Right forelimb (tissue), 1 donor: Measurements from ENCODE around the gene OR51B5.
"Not testable (repeated sequence)": the region's sequence is repeated elsewhere in the genome, so short reads cannot be mapped to it uniquely, and the experiment has no call there.

Experiments used
- DNase-seq: peaks from one replicate; pipeline ENCODE4 v3.0.0-alpha.2; 2018

Gene OR51B5

DNA sequence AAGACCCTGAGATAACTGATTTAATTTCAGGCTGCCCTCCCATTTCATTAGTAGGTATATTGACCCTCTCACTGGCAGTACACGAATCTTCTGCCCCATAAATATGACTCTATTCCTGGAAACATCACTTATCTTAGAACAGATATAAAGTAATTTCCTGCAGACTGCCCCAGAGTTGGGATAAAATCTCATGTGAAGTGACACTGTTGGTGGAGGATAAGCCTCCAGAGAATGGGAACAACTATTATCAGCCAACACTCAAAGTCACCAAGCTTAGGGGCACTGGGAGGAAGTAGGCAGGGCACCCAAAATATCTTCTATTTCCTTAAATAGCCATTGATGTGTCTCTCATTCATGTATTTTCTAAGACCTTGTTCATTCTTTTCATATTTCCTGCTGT is 8.2 kb downstream of the OR51B5 start:
- no peak for DNase-seq

DNA sequence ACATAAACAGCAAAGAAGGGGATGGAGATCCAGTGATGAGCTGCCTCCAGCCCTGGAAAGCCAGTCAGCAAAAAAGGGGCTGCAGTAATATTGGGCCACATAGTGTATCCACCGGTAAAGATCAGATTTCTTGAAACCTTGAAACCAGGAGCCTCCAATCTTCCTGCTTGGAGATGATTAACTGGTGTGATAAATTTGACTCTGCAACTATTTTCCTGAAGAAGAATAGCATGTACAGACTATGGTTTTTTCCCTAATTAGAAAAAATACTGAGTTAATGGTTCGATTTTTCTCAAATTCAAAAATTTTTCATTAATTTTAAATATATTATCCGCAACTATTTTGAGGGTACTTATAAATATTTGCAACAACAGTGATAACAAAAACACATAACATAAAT is 19.1 kb downstream of the OR51B5 start, which contains the start of gene OR51B2:
Gene OR51B2 (minus strand): TSS at position 101 of the 400 bp plus-strand sequence. CDS start 0 bp downstream, at position 101.
- DNase-seq: no peak

DNA sequence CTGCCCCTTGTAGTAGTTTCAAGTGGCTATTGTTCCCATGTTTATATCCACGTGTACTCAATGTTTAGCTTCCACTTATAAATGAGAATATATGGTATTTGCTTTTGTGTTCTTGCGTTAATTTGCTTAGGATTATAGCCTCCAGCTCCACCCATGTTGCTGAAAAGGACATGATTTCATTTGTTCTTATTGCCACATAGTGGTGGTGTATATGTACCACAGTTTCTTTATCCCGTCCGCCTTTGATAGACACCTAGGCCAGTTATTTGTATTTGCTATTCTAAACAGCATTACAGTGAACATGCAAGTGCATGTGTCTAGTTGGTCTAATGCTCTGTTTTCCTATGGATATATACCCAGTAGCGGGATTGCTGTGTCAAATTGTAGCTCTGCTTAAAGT is 26.0 kb downstream of the OR51B5 start:
- DNase-seq: no peak

DNA sequence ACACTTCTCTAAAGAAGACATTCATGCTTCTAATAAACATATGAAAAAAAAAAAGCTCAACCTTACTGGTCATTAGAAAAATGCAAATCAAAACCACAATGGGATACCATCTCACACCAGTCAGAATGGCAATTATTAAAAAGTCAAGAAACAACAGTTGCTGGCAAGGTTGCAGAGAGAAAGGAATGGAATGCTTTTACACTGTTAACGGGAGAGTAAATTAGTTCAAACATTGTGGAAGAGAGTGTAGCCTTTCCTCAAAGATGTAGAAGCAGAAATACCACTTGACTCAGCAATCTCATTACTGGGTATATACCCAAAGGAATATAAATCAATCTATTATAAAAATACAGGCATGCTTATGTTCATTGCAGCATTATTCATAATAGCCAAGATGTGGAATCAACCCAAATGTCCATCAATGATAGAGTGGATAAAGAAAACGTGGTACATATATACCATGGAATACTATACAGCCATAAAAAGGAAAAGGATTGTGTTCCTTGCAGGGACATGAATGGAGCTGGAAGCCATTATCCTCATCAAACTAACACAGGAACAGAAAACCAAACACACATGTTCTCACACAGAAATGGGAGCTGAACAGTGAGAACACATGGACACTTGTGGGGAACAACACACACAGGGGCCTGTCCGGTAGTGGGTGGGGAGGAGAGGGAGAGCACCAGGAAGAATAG is 29.8 kb downstream of the OR51B5 start:
- DNase-seq: not testable (repeated sequence)

DNA sequence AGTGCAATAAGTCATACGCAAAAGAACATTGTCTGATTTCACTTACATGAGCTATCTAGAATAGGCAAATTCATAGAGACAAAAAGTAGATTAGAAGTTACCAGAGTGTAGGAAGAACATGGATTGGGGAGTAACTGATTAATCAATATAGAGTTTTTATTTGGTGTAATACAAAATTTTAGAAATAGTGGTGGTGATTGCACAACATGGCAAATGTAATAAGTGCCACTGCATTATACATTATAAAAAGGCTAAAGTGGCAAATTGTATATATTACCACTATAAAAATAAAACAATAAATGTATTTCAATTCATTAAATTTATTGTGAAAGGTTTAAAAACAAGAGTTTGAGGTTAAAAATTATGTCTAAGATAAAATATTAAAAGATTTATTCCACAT is 32.9 kb downstream of the OR51B5 start:
- no peak for DNase-seq

DNA sequence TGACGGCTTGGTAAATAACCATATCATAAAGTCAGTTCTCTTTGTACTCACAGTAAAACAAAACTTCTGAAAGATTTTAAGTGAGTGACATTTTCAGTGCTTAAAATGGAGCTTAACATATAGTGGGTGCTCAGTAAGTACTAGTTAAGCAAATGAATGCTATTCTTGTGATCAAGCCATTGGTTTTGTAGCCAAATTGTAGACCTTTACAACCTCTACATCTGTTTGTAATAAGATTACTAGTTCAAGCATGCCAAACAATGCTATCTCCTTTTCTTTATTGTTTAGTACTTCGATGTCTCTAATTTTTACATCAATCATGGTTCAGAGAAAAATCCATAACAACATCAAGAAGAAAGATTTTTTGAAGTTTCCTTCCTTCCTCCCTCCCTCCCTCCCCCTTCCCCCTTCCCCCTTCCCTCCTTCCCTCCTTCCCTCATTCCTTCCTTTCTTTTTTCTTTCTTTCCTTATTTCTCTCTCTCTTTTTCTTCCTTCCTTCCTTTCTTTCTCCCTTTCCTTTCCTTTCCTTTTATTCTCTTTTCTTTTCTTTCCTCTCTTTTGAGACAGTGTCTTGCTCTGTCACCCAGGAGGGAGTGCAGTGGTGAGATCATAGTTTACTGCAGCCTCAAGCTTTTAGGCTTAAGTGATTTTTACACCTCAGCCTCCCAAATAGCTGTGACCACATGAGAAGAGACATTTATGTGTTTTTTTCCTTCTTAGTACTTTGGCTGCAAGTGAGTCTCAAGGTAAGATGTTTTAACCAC is 35.9 kb downstream of the OR51B5 start:
- no peak for DNase-seq

DNA sequence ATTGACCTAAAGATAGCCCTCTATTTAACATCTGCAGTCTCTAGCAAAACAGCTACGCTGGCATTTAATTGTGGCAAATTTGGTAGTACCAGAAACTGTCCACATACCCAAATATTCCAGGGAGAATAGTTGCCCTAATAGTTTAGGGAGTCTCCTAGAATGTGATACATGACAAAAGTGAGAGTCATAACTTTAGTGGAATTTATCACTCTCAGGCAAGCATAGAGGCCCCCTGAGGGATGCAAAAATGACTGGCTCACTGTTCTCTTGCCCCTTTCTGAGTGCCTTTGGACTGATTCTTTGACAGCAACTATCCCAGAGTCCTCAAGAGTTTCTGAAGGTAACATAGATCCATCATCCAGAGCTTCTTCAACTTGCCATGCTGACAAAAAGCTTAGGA is 39.3 kb downstream of the OR51B5 start:
- DNase-seq: no peak

DNA sequence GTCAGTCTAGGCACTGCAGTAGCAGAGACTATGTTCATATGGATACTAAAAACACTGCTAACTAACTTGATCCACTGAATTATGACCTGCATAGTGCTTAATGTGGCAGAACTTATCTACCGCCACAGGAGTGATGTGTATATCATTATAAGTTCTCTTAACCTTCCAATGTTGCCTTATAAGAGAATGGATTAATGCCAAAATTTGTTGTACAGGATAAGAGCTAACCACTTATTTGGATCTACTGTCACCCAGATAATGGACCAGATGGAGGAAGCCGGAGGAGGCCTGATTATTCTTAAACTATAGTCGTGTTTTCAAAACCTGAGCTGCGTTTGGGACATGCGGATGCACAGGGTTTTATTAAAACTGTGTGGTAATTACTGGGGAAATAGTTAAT is 39.7 kb downstream of the OR51B5 start:
- DNase-seq: no peak

DNA sequence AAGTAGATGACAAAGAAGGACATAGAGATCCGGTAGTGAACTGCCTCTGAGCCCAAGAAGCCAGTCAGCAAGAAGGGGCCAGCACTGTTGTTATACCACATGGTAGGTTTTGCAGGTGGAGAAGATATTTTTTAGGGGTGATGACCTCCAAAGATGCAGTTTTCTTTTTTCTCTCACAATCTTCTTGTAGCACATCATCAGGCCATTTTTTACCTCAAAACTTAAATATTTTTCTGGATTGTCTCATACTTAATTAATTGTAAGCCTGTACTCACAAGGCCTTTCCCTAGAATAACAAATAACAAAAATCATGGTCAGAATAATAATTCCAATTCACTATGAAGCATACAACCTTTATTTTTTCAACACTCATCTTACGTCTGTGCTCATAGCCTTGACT is 41.5 kb downstream of the OR51B5 start, which contains the start of gene OR51B4:
Gene OR51B4 (minus strand): TSS at position 101 of the 400 bp plus-strand sequence. CDS start 0 bp downstream, at position 101.
- DNase-seq: no peak

DNA sequence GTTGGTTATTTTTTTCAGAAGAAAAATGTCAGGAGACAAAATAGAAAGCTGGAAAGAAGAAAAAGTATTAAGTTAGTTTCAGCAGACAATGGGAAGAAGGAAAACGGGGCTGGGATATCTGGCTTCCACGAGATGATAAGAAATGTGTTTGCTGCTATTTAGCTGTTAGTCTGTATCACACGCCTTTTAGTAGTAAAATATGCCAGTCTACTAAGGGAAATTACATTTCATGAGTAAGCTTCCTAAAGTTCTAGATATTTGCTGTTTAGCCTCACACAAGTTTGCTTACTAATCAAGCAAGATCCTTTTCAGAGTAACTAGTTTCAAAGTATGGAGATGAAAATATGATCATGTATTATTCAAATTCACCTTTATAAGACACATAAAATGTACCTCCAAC is 43.1 kb downstream of the OR51B5 start:
- no peak for DNase-seq

DNA sequence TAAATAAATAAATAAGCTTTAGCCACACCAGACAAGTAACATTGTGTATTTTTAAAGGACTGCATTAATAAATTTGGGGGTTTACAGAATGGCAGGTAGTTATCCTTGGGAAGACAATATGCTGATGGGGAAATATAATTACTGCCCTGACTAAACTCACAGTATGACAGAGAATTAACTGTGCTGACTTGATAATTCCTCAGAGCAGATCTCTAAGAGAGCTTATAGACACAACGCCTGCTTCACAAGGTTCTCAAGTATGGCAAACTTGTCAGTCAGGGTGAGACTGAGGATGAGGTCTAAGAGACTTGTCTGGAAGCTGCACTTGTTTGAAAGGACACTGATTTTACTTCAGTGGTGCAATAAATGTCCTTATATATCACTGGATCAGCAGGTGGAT is 44.9 kb downstream of the OR51B5 start:
- no peak for DNase-seq

DNA sequence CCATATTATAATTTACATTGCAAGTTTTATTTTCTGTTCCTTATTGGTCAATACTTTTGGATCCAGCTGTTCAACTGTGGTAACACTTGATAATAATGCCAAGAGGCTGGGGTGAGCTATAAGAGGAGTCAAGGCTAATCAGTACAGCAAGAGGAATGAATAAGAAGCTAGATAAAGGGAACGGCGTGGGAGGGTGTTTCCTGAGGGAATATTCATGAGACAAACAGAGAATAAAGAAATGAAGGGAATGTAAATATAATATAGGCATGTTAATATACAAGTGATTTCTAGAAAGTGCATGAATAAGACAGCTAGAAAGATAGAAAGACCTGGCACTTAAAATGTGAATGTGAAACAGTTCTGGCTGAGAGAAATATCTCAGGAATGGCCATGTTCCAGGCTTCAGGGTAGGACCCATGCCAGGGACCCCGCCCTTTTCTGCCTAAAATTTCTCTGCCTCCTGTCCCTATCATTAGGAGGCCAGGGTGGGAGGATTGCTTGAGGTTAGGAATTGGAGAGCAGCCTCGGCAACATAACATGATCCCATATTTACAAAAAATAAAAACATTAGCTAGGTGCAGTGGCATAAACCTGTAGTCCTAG is 45.5 kb downstream of the OR51B5 start:
- DNase-seq: no peak

DNA sequence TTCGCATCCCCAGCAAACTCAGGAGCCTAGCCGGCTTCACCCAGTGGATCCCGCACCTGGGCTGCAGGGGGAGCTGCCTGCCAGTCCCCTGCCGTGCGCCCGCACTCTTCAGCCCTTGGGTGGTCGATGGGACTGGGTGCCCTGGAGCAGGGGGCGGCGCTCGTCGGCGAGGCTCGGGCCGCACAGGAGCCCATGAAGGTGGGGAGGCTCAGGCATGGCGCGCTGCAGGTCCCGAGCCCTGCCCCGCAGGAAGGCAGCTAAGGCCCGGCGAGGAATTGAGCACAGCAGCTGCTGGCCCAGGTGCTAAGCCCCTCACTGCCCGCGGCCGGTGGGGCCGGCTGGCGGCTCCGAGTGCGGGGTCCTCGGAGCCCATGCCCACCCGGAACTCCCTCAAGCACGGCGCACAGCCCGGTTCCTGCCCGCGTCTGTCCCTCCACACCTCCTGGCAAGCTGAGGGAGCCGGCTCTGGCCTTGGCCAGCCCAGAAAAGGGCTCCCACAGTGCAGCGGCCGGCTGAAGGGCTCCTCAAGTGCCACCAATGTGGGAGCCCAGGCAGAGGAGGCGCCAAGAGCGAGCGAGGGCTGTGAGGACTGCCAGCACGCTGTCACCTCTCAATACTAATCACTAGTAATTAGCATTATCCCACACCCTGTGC is 48.9 kb downstream of the OR51B5 start:
- DNase-seq: not testable (repeated sequence)

DNA sequence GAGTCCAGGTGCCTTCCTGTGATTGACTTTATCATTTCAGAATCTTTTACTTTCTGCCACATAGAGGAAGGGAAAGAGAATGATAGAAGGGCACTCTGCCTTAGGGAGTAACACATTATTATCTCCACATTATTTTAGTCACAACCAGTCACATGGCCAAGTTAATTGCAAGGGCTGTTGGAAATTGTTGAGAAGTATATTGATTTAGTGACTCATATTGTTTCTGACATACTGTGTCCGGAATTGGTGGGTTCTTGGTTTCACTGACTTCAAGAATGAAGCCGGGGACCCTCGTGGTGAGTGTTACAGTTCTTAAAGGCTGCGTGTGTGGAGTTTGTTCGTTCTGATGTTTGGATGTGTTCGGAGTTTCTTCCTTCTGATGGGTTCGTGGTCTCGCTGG is 50.3 kb downstream of the OR51B5 start:
- DNase-seq: no peak
